ENCODE measurements around the gene TBX2.

DNA sequence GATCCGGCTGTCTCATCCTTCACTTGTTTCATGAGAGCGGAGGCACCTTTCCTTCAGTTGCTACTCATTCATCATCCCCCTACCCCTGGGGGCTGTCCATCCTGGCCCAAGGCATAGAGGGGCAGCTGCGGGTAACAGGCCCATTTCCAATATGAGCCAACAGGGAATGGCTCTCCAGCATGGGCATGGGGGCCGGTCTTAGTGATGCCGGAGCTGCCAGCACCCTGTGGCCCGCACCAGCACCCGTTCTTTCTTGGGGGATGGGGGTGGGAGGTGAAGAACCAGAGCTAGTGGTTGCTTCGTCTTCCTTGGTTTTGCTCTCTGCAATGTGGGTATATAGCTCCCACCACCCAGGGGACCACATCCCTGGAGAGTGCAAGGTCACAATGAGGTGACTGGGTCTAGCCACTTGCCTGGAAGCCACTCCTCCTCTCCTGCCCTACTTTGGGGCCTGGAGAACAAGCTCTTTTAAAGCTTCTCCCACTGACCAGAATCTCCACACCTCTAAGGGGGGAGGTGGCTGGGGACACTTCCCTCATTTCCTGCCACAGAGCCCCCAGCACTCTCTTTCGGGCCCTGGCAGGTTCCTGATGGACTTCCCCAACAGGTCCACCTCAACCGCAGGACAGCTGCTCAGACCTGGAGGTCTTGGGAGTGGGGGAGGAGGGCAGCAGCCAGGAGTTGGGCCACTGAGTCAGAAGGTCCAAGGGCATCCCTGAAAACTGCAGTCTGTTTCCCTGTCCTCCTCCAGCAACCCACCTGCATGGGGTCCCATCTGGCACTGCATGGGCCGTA lies 11.9 kb upstream of the TBX2 start:
- TF ChIP-seq, protein P1, sequence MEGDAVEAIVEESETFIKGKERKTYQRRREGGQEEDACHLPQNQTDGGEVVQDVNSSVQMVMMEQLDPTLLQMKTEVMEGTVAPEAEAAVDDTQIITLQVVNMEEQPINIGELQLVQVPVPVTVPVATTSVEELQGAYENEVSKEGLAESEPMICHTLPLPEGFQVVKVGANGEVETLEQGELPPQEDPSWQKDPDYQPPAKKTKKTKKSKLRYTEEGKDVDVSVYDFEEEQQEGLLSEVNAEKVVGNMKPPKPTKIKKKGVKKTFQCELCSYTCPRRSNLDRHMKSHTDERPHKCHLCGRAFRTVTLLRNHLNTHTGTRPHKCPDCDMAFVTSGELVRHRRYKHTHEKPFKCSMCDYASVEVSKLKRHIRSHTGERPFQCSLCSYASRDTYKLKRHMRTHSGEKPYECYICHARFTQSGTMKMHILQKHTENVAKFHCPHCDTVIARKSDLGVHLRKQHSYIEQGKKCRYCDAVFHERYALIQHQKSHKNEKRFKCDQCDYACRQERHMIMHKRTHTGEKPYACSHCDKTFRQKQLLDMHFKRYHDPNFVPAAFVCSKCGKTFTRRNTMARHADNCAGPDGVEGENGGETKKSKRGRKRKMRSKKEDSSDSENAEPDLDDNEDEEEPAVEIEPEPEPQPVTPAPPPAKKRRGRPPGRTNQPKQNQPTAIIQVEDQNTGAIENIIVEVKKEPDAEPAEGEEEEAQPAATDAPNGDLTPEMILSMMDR (IDR thresholded peaks at IDR 0.05 in 2 of 3, conservative IDR thresholded peaks at IDR 0.05 in 1 of 3; ENCODE audit: control insufficient read depth in 2 of 3, extremely low read depth in 1 of 3, insufficient read depth in 1 of 3, low read depth in 3 of 3, low read length in 3 of 3): no peak
- TF ChIP-seq PML (IDR thresholded peaks at IDR 0.05; ENCODE audit: low read length): no peak
- TF ChIP-seq, protein P2, sequence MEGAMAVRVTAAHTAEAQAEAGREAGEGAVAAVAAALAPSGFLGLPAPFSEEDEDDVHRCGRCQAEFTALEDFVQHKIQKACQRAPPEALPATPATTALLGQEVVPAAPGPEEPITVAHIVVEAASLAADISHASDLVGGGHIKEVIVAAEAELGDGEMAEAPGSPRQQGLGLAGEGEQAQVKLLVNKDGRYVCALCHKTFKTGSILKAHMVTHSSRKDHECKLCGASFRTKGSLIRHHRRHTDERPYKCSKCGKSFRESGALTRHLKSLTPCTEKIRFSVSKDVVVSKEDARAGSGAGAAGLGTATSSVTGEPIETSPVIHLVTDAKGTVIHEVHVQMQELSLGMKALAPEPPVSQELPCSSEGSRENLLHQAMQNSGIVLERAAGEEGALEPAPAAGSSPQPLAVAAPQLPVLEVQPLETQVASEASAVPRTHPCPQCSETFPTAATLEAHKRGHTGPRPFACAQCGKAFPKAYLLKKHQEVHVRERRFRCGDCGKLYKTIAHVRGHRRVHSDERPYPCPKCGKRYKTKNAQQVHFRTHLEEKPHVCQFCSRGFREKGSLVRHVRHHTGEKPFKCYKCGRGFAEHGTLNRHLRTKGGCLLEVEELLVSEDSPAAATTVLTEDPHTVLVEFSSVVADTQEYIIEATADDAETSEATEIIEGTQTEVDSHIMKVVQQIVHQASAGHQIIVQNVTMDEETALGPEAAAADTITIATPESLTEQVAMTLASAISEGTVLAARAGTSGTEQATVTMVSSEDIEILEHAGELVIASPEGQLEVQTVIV (IDR thresholded peaks at IDR 0.05; ENCODE audit: borderline replicate concordance, partially characterized antibody): no peak
- TF ChIP-seq, protein P3, sequence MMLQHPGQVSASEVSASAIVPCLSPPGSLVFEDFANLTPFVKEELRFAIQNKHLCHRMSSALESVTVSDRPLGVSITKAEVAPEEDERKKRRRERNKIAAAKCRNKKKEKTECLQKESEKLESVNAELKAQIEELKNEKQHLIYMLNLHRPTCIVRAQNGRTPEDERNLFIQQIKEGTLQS (IDR thresholded peaks at IDR 0.05; ENCODE audit: borderline replicate concordance, extremely low read depth, low read depth, low read length): no peak
- TF ChIP-seq POLR2AphosphoS5 (IDR thresholded peaks at IDR 0.05; ENCODE audit: low read length): no peak
- TF ChIP-seq EP300 (IDR thresholded peaks at IDR 0.05; ENCODE audit: borderline replicate concordance in 1 of 2, control insufficient read depth in 1 of 2, low read depth in 2 of 2, low read length in 2 of 2): no peak
- TF ChIP-seq SMC3 (IDR thresholded peaks at IDR 0.05; ENCODE audit: borderline replicate concordance, low read length): no peak
